ENCODE results near the gene SLC1A4. TPM values are rescaled to one million over a fixed set of nuclear protein-coding genes. Genes with fewer than 3 reads are reported as not detected.

The SLC1A4 gene
- polyA plus RNA-seq, 3 donors = 3.2 to 4.5 (median 4.4) TPM

DNA sequence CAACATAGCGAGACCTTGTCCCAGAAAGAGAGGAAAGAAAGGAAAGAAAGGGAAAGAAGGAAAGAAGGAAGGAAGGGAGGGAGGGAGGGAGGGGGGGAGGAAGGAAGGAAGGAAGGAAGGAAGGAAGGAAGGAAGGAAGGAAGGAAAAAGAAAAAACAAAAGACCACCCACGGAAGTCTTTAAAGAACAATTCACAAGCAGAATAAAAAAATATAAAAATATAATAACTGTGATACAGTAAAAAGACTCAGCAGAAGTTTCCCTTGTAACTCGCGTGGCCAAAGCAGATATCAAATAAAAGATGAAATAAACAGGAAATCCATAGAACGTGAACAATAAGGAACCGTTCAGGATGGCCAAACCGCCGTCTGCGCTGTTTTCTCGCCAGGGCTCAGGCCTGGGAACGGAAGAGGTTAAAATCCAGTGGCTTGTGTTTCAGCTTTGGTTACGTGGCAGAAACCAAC, 1.2 kb upstream of the SLC1A4 start:
- TF ChIP-seq, protein P1, sequence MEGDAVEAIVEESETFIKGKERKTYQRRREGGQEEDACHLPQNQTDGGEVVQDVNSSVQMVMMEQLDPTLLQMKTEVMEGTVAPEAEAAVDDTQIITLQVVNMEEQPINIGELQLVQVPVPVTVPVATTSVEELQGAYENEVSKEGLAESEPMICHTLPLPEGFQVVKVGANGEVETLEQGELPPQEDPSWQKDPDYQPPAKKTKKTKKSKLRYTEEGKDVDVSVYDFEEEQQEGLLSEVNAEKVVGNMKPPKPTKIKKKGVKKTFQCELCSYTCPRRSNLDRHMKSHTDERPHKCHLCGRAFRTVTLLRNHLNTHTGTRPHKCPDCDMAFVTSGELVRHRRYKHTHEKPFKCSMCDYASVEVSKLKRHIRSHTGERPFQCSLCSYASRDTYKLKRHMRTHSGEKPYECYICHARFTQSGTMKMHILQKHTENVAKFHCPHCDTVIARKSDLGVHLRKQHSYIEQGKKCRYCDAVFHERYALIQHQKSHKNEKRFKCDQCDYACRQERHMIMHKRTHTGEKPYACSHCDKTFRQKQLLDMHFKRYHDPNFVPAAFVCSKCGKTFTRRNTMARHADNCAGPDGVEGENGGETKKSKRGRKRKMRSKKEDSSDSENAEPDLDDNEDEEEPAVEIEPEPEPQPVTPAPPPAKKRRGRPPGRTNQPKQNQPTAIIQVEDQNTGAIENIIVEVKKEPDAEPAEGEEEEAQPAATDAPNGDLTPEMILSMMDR (IDR thresholded peaks at IDR 0.05) = no peak
- peak overlapping the region; percentile 85 to 92 for H3K4me3 Mint-ChIP-seq
- 0% methylated on average over 10 of the region's 12 CpGs for WGBS (ENCODE audit: insufficient coverage)
- H3K27me3 Mint-ChIP-seq (ENCODE audit: low read depth in 3 of 3) = peaks cover 0 to 1% (median 0%) of the 10 kb centered on the region in 3 donors
- Histone ChIP-seq H3K79me2 (ENCODE audit: insufficient read depth, low read length) (peaks cover 43% of the 10 kb centered on the region), H3K27me3 (ENCODE audit: control insufficient read depth in 2 of 2, insufficient read depth in 2 of 2, low read length in 2 of 2) (no peaks in the 10 kb centered on the region), H2AFZ (ENCODE audit: insufficient read depth, low read depth, low read length, poor library complexity, severe bottlenecking) (peak overlapping the region; percentile 89), H3K36me3 (replicated peaks in 1 of 2; ENCODE audit: control insufficient read depth in 1 of 2, insufficient read depth in 2 of 2, low read length in 2 of 2) (no peaks in the 10 kb centered on the region), H3K4me2 (replicated peaks; ENCODE audit: extremely low read depth, low read length, poor library complexity, severe bottlenecking) (peak overlapping the region; percentile 95), H3K9ac (ENCODE audit: insufficient read depth, low read length, poor library complexity, severe bottlenecking) (peak overlapping the region; percentile 90), H3K4me1 (ENCODE audit: control insufficient read depth in 1 of 2, insufficient read depth in 2 of 2, low read length in 2 of 2) (peaks cover 35 to 47% of the 10 kb centered on the region in 2 donors), H3K9me3 (replicated peaks in 1 of 2; ENCODE audit: control insufficient read depth in 1 of 2, insufficient read depth in 1 of 2, low read length in 2 of 2) (no peaks in the 10 kb centered on the region), H3K4me3 (replicated peaks in 1 of 3; ENCODE audit: low read depth in 2 of 3, low read length in 3 of 3) (peak overlapping the region; percentile 64 to 91 (median 73)), H3K27ac (ENCODE audit: low read depth in 1 of 2, low read length in 2 of 2) (peak overlapping the region; percentile 75 to 91), H4K20me1 (ENCODE audit: insufficient read depth, low read length) (no peaks in the 10 kb centered on the region)
- H3K27ac Mint-ChIP-seq = peak overlapping the region; percentile 69 to 83 (median 73)
- intact Hi-C loops (cut with micrococcal nuclease) = loop anchor here (2.0 to 10.0 kb wide), 3 partner anchors 51 to 73 kb away; no protein-coding TSS in a partner anchor
- H3K9me3 Mint-ChIP-seq = peaks cover 0 to 2% (median 0%) of the 10 kb centered on the region in 7 donors
- DNase-seq = peak; percentile 76 to 87 (median 82)
- peaks cover 55% of the 10 kb centered on the region for H3K4me1 Mint-ChIP-seq
- H3K36me3 Mint-ChIP-seq = no peaks in the 10 kb centered on the region

DNA sequence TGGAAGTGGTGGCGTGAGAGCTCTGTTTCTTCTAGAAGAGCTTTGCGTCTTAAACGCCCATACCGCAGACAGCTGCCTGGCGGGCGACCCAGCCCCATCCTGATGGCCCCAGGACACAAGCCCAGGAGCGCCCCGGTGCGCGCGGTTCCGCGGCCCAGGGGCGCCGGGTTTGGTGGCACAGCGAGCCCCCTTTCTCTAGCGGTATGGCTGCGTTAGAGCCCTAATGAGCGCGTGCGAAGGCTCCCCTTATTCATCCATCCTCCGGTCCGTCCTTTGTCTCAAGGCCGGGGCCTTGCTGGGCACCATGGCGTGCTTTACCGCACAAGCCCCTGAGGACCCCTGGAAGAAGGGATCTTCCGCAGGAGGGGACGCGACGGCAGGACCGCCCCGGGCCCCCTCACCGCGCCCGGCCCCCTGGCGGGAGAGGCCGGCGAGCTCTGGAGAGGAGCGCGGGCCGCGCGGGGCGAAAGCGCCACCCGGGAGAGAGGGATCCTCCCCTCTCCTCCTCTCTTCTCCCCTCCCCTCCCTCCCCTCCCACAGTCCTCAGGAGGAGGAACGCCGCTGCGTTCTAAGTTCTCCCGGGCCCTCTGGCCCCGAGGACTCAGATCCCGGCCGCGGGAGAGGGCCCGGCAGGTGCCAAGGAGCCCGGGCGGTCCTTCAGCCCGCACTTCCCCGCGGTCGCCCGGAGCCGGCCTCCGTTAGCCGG, 626 bp upstream of the SLC1A4 start:
- H3K9me3 ChIP-seq (replicated peaks in 1 of 2; ENCODE audit: control insufficient read depth in 1 of 2, insufficient read depth in 1 of 2, low read length in 2 of 2) = no peaks in the 10 kb centered on the region
- 0% methylated on average over 61 of the region's 65 CpGs for WGBS (ENCODE audit: insufficient coverage)
- H3K79me2 ChIP-seq (ENCODE audit: insufficient read depth, low read length) = peaks cover 49% of the 10 kb centered on the region
- H3K4me3 Mint-ChIP-seq = peak overlapping the region; percentile 85 to 92
- H3K36me3 Mint-ChIP-seq = no peaks in the 10 kb centered on the region
- H3K27me3 ChIP-seq (ENCODE audit: control insufficient read depth in 2 of 2, insufficient read depth in 2 of 2, low read length in 2 of 2) = no peaks in the 10 kb centered on the region
- TF ChIP-seq, protein P1 (IDR thresholded peaks at IDR 0.05) = peak; percentile 63
- H3K4me1 ChIP-seq (ENCODE audit: control insufficient read depth in 1 of 2, insufficient read depth in 2 of 2, low read length in 2 of 2) = peaks cover 35 to 53% of the 10 kb centered on the region in 2 donors
- no peak for DNase-seq
- peaks cover 59% of the 10 kb centered on the region for H3K4me1 Mint-ChIP-seq
- H3K36me3 ChIP-seq (replicated peaks in 1 of 2; ENCODE audit: control insufficient read depth in 1 of 2, insufficient read depth in 2 of 2, low read length in 2 of 2) = no peaks in the 10 kb centered on the region
- peak overlapping the region; percentile 95 for H3K4me2 ChIP-seq (replicated peaks; ENCODE audit: extremely low read depth, low read length, poor library complexity, severe bottlenecking)
- H3K4me3 ChIP-seq (replicated peaks in 1 of 3; ENCODE audit: low read depth in 2 of 3, low read length in 3 of 3) = peak overlapping the region; percentile 64 to 91 (median 73)
- H3K9me3 Mint-ChIP-seq = peaks cover 0 to 2% (median 0%) of the 10 kb centered on the region in 7 donors
- intact Hi-C loops (cut with micrococcal nuclease) = loop anchor here (2.0 to 10.0 kb wide), 3 partner anchors 51 to 74 kb away; no protein-coding TSS in a partner anchor
- no peaks in the 10 kb centered on the region for H4K20me1 ChIP-seq (ENCODE audit: insufficient read depth, low read length)
- H2AFZ ChIP-seq (ENCODE audit: insufficient read depth, low read depth, low read length, poor library complexity, severe bottlenecking) = peak overlapping the region; percentile 89
- peak overlapping the region; percentile 90 for H3K9ac ChIP-seq (ENCODE audit: insufficient read depth, low read length, poor library complexity, severe bottlenecking)
- H3K27ac ChIP-seq (ENCODE audit: low read depth in 1 of 2, low read length in 2 of 2) = peak overlapping the region; percentile 75 to 91
- peak overlapping the region; percentile 44 to 83 (median 73) for H3K27ac Mint-ChIP-seq
- peaks cover 0 to 1% (median 0%) of the 10 kb centered on the region in 3 donors for H3K27me3 Mint-ChIP-seq (ENCODE audit: low read depth in 3 of 3)
